Progenitor cell of endocrine pancreas (in vitro differentiated cells): ENCODE data around the gene ENGASE. TPM values are rescaled to one million over a fixed set of nuclear protein-coding genes. Genes with fewer than 3 reads are reported as not detected.

Experiments used
- DNase-seq: peaks from one replicate; pipeline ENCODE4 v3.0.0; 2021; ENCODE audit warnings: low spot score; ENCODE audit not compliant: unreplicated experiment
- H3K27ac Mint-ChIP-seq: 2 replicates; pipeline ENCODE4 v1.8.0; 2021; ENCODE audit warnings: mild to moderate bottlenecking, moderate library complexity, mixed read lengths
- H3K27me3 Mint-ChIP-seq: 2 replicates; pipeline ENCODE4 v1.8.0; 2021; ENCODE audit warnings: mixed read lengths
- H3K36me3 Mint-ChIP-seq: 2 replicates; pipeline ENCODE4 v1.8.0; 2022; ENCODE audit warnings: mixed read lengths; ENCODE audit not compliant: insufficient read depth
- H3K4me1 Mint-ChIP-seq: 2 replicates; pipeline ENCODE4 v1.8.0; 2021; ENCODE audit warnings: low read depth, mixed read lengths
- H3K4me3 Mint-ChIP-seq: 2 replicates; pipeline ENCODE4 v1.8.0; 2021; ENCODE audit warnings: low read depth, mild to moderate bottlenecking, moderate library complexity, mixed read lengths
- H3K9me3 Mint-ChIP-seq: 2 replicates; pipeline ENCODE4 v1.8.0; 2021; ENCODE audit warnings: low read depth, mixed read lengths
- CTCF ChIP-seq: fragments of 200-600 bp; sonication (generic); IDR thresholded peaks from one replicate; pipeline ENCODE4 v1.5.0; 2021; ENCODE audit warnings: antibody characterized with exemption, mild to moderate bottlenecking; ENCODE audit not compliant: unreplicated experiment
- total RNA-seq: library from RNA; stranded (reverse); gene quantifications from 2 replicates; pipeline ENCODE4 v1.2.1, GENCODE V29; 2021

The ENGASE gene
- total RNA-seq, 1 donor from 2014 or later: 52.4 TPM

GRCh38 chr17:79036596-79036995, 38.0 kb upstream of the ENGASE start:
- Mint-ChIP-seq H3K27ac (no peak overlapping the region), H3K36me3 (no peaks in the 10 kb centered on the region), H3K4me3 (no peak overlapping the region), H3K27me3 (peaks cover 8% of the 10 kb centered on the region), H3K9me3 (no peaks in the 10 kb centered on the region), H3K4me1 (no peaks in the 10 kb centered on the region)
- no peak for DNase-seq
- no peak for TF ChIP-seq CTCF

DNA sequence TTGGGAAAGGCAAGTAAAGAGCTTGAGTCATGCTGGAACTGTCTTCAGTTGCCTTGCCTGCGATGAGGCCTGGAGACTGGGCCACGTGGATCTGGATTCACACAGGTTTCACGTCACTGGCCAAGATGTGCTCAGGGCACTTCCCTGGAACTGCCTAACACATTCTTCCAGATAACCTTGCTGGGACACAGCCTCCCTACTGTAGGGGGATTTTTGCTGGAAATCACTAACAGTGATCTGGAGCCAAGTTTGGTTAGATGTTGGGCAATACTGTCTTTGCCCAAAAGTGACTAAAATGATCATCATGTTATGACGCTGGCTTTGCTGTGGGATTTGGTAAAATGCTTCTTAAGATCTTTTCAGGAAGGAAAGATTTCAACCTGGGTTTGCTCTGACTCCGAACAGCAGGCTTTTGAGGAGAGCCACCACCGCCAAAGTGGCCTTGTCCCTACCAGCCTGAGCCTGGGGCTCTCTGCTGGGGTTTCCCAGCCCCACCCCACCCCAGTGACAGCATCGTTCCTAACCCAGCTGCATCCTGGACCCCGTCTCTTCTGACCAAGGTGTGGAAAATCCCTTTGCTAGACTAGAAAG, 36.0 kb upstream of the ENGASE start:
- no peaks in the 10 kb centered on the region for H3K4me1 Mint-ChIP-seq
- no peak overlapping the region for H3K4me3 Mint-ChIP-seq
- no peak overlapping the region for H3K27ac Mint-ChIP-seq
- TF ChIP-seq CTCF: no peak
- no peak for DNase-seq
- H3K36me3 Mint-ChIP-seq: no peaks in the 10 kb centered on the region
- H3K27me3 Mint-ChIP-seq: peaks cover 6% of the 10 kb centered on the region
- H3K9me3 Mint-ChIP-seq: no peaks in the 10 kb centered on the region

DNA sequence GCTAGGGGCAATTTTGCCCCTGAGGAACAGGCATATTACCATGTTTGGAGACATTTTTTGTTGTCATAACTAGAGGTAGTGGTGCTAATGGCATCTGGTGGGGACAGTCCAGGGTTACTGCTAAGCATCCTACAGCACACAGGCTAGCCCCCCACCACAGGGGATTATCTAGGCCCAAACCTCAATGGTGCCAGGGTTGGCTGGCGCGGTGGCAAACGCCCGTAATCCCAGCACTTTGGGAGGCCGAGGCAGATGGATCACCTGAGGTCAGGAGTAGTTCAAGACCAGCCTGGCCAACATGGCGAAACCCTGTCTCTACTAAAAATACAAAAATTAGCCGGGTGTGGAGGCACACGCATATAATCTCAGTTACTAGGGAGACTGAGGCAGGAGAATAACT, 35.5 kb upstream of the ENGASE start:
- peaks cover 6% of the 10 kb centered on the region for H3K27me3 Mint-ChIP-seq
- H3K4me3 Mint-ChIP-seq: no peak overlapping the region
- TF ChIP-seq CTCF: no peak
- H3K9me3 Mint-ChIP-seq: no peaks in the 10 kb centered on the region
- DNase-seq: no peak
- H3K36me3 Mint-ChIP-seq: no peaks in the 10 kb centered on the region
- no peak overlapping the region for H3K27ac Mint-ChIP-seq
- H3K4me1 Mint-ChIP-seq: no peaks in the 10 kb centered on the region

DNA sequence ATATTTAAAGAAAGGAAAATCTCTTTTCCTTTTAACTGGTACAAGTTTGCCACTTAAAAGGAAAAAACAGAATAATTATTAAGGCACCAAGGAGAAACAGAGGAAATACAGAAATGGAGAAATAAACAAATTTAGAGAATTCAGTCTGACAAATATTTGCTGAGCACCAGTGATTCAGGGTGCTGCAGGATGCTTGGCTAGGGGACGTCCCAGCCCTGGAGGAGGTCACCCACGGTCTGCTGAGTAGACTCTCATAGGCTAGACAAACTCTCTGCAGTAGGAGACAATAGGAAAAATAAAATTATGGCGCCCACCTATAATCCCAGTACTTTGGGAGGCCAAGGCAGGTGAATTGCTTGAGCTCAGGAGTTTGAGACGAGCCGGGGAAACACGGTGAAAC, 34.7 kb upstream of the ENGASE start:
- Mint-ChIP-seq H3K9me3 (no peaks in the 10 kb centered on the region), H3K36me3 (no peaks in the 10 kb centered on the region), H3K27me3 (peaks cover 13% of the 10 kb centered on the region), H3K4me1 (no peaks in the 10 kb centered on the region), H3K27ac (peak overlapping the region; percentile 69), H3K4me3 (no peak overlapping the region)
- no peak for DNase-seq
- TF ChIP-seq CTCF: no peak

DNA sequence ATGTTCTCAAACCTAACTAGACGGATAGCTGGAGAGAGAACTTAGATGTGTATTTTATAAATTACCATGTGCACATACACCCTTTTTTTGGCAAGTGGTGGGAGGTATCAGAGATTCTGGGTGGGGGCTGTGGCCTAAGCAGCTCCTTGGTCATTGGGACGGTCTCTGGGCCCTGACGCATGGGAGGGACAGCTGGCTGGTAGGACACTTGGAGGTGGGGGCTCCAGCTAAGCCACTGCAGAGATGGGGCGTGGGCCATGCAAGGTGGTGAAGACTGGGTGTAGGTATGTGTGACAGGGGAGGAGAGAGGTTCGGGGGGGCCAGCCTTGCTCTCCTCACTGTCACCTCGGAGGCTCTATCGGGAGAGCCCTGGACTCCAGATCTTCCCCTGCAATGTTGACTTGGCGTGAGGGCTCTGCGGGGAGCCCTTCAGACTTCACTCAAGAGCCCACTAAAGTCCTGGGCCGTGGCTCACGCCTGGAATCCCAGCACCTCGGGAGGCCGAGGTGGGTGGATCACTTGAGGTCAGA, 33.5 kb upstream of the ENGASE start:
- TF ChIP-seq CTCF: no peak
- no peak for DNase-seq
- Mint-ChIP-seq H3K36me3 (no peaks in the 10 kb centered on the region), H3K9me3 (no peaks in the 10 kb centered on the region), H3K4me1 (no peaks in the 10 kb centered on the region), H3K4me3 (no peak overlapping the region), H3K27ac (no peak overlapping the region), H3K27me3 (peaks cover 24% of the 10 kb centered on the region)
